Liver (tissue), 9 donors: ENCODE data around the gene TRIM13. TPM values are rescaled to one million over a fixed set of nuclear protein-coding genes. Genes with fewer than 3 reads are reported as not detected.

Source experiments
- DNase-seq: peaks from one replicate; pipeline ENCODE4 v3.0.0-alpha.2; 2017; ENCODE audit warnings: low spot score
- H3K27ac ChIP-seq, 2 donors: one replicate each; pipeline ENCODE4 v1.7.0; 2013; ENCODE audit warnings: inconsistent platforms in 2 of 2, low read length in 2 of 2, control low read depth in 1 of 2, low read depth in 1 of 2, mild to moderate bottlenecking in 1 of 2
- H3K27me3 ChIP-seq, 4 donors: one replicate each; pipeline versions ENCODE4 v1.6.1 to v1.7.0; 2013; ENCODE audit warnings: low read length in 3 of 4, inconsistent platforms in 1 of 4, mild to moderate bottlenecking in 1 of 4, moderate library complexity in 1 of 4; ENCODE audit not compliant: control insufficient read depth in 4 of 4, insufficient read depth in 4 of 4
- H3K36me3 ChIP-seq, 4 donors: one replicate each; pipeline versions ENCODE4 v1.6.1 to v1.7.0; 2013; ENCODE audit warnings: low read length in 3 of 4, mild to moderate bottlenecking in 3 of 4, low read depth in 1 of 4, moderate library complexity in 1 of 4; ENCODE audit not compliant: control insufficient read depth in 4 of 4, insufficient read depth in 3 of 4
- H3K4me1 ChIP-seq, 4 donors: one replicate each; pipeline versions ENCODE4 v1.6.1 to v1.7.0; 2013; ENCODE audit warnings: low read length in 3 of 4, mild to moderate bottlenecking in 3 of 4, moderate library complexity in 1 of 4; ENCODE audit not compliant: control insufficient read depth in 4 of 4, insufficient read depth in 4 of 4
- H3K4me3 ChIP-seq, 3 donors: one replicate each; pipeline versions ENCODE4 v1.6.1 to v1.7.0; 2013; ENCODE audit warnings: low read length in 3 of 3, control low read depth in 1 of 3, low read depth in 1 of 3, mild to moderate bottlenecking in 1 of 3
- H3K9ac ChIP-seq, 2 donors: one replicate each; pipeline ENCODE4 v1.7.0; 2013; ENCODE audit warnings: low read length in 2 of 2, mild to moderate bottlenecking in 2 of 2, moderate library complexity in 2 of 2, control low read depth in 1 of 2, low read depth in 1 of 2
- H3K9me3 ChIP-seq, 4 donors: one replicate each; pipeline versions ENCODE4 v1.6.1 to v1.7.0; 2013; ENCODE audit warnings: low read length in 3 of 4; ENCODE audit not compliant: control insufficient read depth in 4 of 4
- EGR1 ChIP-seq, 2 donors: IDR thresholded peaks; 2 replicates each; pipeline ENCODE4 v1.6.1; 2016 to 2018; ENCODE audit warnings: antibody characterized with exemption in 2 of 2, low read depth in 2 of 2
- FOXA1 ChIP-seq: IDR thresholded peaks from 2 replicates; pipeline ENCODE4 v1.6.1; 2016; ENCODE audit warnings: antibody characterized with exemption
- FOXA2 ChIP-seq: IDR thresholded peaks from 2 replicates; pipeline ENCODE4 v1.6.1; 2016; ENCODE audit warnings: antibody characterized with exemption
- GABPA ChIP-seq, 2 donors: IDR thresholded peaks in 1 of 2; conservative IDR thresholded peaks in 1 of 2; 2 replicates each; pipeline ENCODE4 v1.6.1; 2016; ENCODE audit warnings: antibody characterized with exemption in 2 of 2, mild to moderate bottlenecking in 1 of 2, moderate library complexity in 1 of 2
- HNF4A ChIP-seq, 2 donors: conservative IDR thresholded peaks; 2 replicates each; pipeline ENCODE4 v1.6.1; 2016; ENCODE audit warnings: antibody characterized with exemption in 2 of 2, mild to moderate bottlenecking in 2 of 2
- HNF4G ChIP-seq: IDR thresholded peaks from 2 replicates; pipeline ENCODE4 v1.6.1; 2016; ENCODE audit warnings: antibody characterized with exemption
- JUND ChIP-seq, 2 donors: IDR thresholded peaks; 2 replicates each; pipeline ENCODE4 v1.6.1; 2016; ENCODE audit warnings: antibody characterized with exemption in 2 of 2
- MAX ChIP-seq: IDR thresholded peaks from 2 replicates; pipeline ENCODE4 v1.6.1; 2016; ENCODE audit warnings: antibody characterized with exemption
- NR2F2 ChIP-seq: IDR thresholded peaks from 2 replicates; pipeline ENCODE4 v1.6.1; 2016; ENCODE audit warnings: antibody characterized with exemption
- RAD21 ChIP-seq, 2 donors: IDR thresholded peaks; 2 replicates each; pipeline ENCODE4 v1.6.1; 2016; ENCODE audit warnings: antibody characterized with exemption in 2 of 2, mild to moderate bottlenecking in 2 of 2
- RXRA ChIP-seq, 2 donors: IDR thresholded peaks; 2 replicates each; pipeline ENCODE4 v1.6.1; 2017 to 2018; ENCODE audit warnings: antibody characterized with exemption in 2 of 2, mild to moderate bottlenecking in 1 of 2
- SP1 ChIP-seq: IDR thresholded peaks from 2 replicates; pipeline ENCODE4 v1.6.1; 2018; ENCODE audit warnings: antibody characterized with exemption, mild to moderate bottlenecking
- TAF1 ChIP-seq: conservative IDR thresholded peaks from 2 replicates; pipeline ENCODE4 v1.6.1; 2016; ENCODE audit warnings: antibody characterized with exemption, mild to moderate bottlenecking
- YY1 ChIP-seq: IDR thresholded peaks from 2 replicates; pipeline ENCODE4 v1.6.1; 2016; ENCODE audit warnings: antibody characterized with exemption, mild to moderate bottlenecking
- ZBTB33 ChIP-seq: IDR thresholded peaks from 2 replicates; pipeline ENCODE4 v1.6.1; 2016; ENCODE audit warnings: antibody characterized with exemption
- WGBS: extraction: QIAGEN DNeasy Blood & Tissue Kit; methylation state at CpG from one replicate; pipeline ENCODE4 v1.1.7; 2013; 5-methylcytosine and 5-hydroxymethylcytosine counted together
- polyA plus RNA-seq, 2 donors: library from polyadenylated mRNA; stranded (reverse) in 1 of 2; unstranded in 1 of 2; fragments of 200-250 nt in 1 of 2; fragments of >200 nt in 1 of 2; fragmentation: Nextera tagmentation in 1 of 2; extraction: Ambion mirVana in 1 of 2; gene quantifications; one replicate each; pipeline versions ENCODE4 v1.2.1 to v1.2.3, GENCODE V29; 2013 to 2015
- total RNA-seq, 2 donors: library from RNA; depleted of rRNA; stranded (reverse); fragments of >200 nt; gene quantifications; one replicate each; pipeline ENCODE4 v1.2.3, GENCODE V29; 2014
- TF ChIP-seq, protein P1 (sequence below): fragments of 150-350 bp; IDR thresholded peaks from 2 replicates; pipeline ENCODE4 v1.5.1; 2017; ENCODE audit warnings: improper control_type of control experiment, low read depth, low read length; ENCODE audit not compliant: missing input control
- TF ChIP-seq, protein P2 (sequence below): IDR thresholded peaks from 2 replicates; pipeline ENCODE4 v1.6.1; 2016; ENCODE audit warnings: antibody characterized with exemption, mild to moderate bottlenecking
- TF ChIP-seq, protein P3 (sequence below): IDR thresholded peaks from 2 replicates; pipeline ENCODE4 v1.6.1; 2016; ENCODE audit warnings: antibody characterized with exemption
- donor health status: healthy.
- donor health status: healthy.
- donor health status: healthy.
- donor health status: healthy.
- donor health status: healthy.

The TRIM13 gene
- total and polyA plus RNA-seq, 4 donors: 4.7 to 10.5 (median 9.6) TPM

- WGBS: 65% methylated on average over 1 of the region's 1 CpG
- Histone ChIP-seq H3K9ac (no peak overlapping the region), H3K27ac (no peak overlapping the region), H3K27me3 (no peaks in the 10 kb centered on the region), H3K4me1 (peaks cover 8 to 18% (median 14%) of the 10 kb centered on the region in 4 donors), H3K36me3 (peaks cover 0 to 4% (median 3%) of the 10 kb centered on the region in 4 donors), H3K9me3 (no peaks in the 10 kb centered on the region), H3K4me3 (no peak overlapping the region)
- TF ChIP-seq, protein P1, sequence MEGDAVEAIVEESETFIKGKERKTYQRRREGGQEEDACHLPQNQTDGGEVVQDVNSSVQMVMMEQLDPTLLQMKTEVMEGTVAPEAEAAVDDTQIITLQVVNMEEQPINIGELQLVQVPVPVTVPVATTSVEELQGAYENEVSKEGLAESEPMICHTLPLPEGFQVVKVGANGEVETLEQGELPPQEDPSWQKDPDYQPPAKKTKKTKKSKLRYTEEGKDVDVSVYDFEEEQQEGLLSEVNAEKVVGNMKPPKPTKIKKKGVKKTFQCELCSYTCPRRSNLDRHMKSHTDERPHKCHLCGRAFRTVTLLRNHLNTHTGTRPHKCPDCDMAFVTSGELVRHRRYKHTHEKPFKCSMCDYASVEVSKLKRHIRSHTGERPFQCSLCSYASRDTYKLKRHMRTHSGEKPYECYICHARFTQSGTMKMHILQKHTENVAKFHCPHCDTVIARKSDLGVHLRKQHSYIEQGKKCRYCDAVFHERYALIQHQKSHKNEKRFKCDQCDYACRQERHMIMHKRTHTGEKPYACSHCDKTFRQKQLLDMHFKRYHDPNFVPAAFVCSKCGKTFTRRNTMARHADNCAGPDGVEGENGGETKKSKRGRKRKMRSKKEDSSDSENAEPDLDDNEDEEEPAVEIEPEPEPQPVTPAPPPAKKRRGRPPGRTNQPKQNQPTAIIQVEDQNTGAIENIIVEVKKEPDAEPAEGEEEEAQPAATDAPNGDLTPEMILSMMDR: no peak
- TF ChIP-seq NR2F2: no peak
- no peak for DNase-seq
These were observed 4.4 kb downstream of the TRIM13 start for GRCh38 chr13:50001287-50001686.

GRCh38 chr13:50006426-50007135, 9.7 kb downstream of the TRIM13 start:
- no peak overlapping the region for H3K9ac ChIP-seq
- DNase-seq: no peak
- no peak overlapping the region for H3K27ac ChIP-seq
- 95% methylated on average over 7 of the region's 7 CpGs for WGBS
- H3K36me3 ChIP-seq: peaks cover 2 to 14% (median 7%) of the 10 kb centered on the region in 4 donors
- no peak overlapping the region for H3K4me3 ChIP-seq
- TF ChIP-seq, protein P1: no peak
- TF ChIP-seq TAF1: no peak
- TF ChIP-seq HNF4G: no peak
- no peak for TF ChIP-seq RXRA (IDR thresholded peaks at IDR 0.05)
- TF ChIP-seq JUND (IDR thresholded peaks at IDR 0.05): no peak
- TF ChIP-seq MAX: no peak
- TF ChIP-seq NR2F2: no peak
- TF ChIP-seq GABPA (IDR thresholded peaks at IDR 0.05 in 1 of 2, conservative IDR thresholded peaks at IDR 0.05 in 1 of 2): no peak
- TF ChIP-seq FOXA2: no peak
- no peak for TF ChIP-seq FOXA1
- TF ChIP-seq ZBTB33: no peak
- no peak for TF ChIP-seq HNF4A (conservative IDR thresholded peaks at IDR 0.05)
- no peak for TF ChIP-seq EGR1 (IDR thresholded peaks at IDR 0.05; ENCODE audit: low read depth in 2 of 2)
- TF ChIP-seq YY1: no peak
- TF ChIP-seq, protein P2, sequence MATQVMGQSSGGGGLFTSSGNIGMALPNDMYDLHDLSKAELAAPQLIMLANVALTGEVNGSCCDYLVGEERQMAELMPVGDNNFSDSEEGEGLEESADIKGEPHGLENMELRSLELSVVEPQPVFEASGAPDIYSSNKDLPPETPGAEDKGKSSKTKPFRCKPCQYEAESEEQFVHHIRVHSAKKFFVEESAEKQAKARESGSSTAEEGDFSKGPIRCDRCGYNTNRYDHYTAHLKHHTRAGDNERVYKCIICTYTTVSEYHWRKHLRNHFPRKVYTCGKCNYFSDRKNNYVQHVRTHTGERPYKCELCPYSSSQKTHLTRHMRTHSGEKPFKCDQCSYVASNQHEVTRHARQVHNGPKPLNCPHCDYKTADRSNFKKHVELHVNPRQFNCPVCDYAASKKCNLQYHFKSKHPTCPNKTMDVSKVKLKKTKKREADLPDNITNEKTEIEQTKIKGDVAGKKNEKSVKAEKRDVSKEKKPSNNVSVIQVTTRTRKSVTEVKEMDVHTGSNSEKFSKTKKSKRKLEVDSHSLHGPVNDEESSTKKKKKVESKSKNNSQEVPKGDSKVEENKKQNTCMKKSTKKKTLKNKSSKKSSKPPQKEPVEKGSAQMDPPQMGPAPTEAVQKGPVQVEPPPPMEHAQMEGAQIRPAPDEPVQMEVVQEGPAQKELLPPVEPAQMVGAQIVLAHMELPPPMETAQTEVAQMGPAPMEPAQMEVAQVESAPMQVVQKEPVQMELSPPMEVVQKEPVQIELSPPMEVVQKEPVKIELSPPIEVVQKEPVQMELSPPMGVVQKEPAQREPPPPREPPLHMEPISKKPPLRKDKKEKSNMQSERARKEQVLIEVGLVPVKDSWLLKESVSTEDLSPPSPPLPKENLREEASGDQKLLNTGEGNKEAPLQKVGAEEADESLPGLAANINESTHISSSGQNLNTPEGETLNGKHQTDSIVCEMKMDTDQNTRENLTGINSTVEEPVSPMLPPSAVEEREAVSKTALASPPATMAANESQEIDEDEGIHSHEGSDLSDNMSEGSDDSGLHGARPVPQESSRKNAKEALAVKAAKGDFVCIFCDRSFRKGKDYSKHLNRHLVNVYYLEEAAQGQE: no peak
- TF ChIP-seq, protein P3, sequence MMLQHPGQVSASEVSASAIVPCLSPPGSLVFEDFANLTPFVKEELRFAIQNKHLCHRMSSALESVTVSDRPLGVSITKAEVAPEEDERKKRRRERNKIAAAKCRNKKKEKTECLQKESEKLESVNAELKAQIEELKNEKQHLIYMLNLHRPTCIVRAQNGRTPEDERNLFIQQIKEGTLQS: no peak
- TF ChIP-seq RAD21 (IDR thresholded peaks at IDR 0.05): no peak
- no peak for TF ChIP-seq SP1
- H3K9me3 ChIP-seq: no peaks in the 10 kb centered on the region
- H3K27me3 ChIP-seq: no peaks in the 10 kb centered on the region
- H3K4me1 ChIP-seq: peaks cover 0 to 3% (median 0%) of the 10 kb centered on the region in 4 donors
